Transverse colon (tissue), 4 donors: ENCODE data around the gene CLDN5.

ENCODE experiments used
- POLR2AphosphoS5 ChIP-seq, 3 donors: sonication (generic); formaldehyde crosslinking; IDR thresholded peaks; one replicate each; pipeline ENCODE4 v1.6.1; 2016; ENCODE audit warnings: antibody characterized with exemption in 3 of 3
- TF ChIP-seq, protein P1 (sequence below), 5 experiments: fragments of 200-600 bp in 3 of 5; fragments of 450-650 bp in 2 of 5; sonication (generic) in 3 of 5; IDR thresholded peaks; 1 replicate in 2 of 5; 2 replicates in 3 of 5; pipeline ENCODE4 v1.5.1; 2016 to 2017; ENCODE audit warnings: antibody characterized with exemption in 5 of 5, inconsistent platforms in 3 of 5, mild to moderate bottlenecking in 2 of 5, moderate library complexity in 1 of 5

GRCh38 chr22:19501897-19502447 lies 22.2 kb downstream of the CLDN5 start:
- TF ChIP-seq, protein P1, sequence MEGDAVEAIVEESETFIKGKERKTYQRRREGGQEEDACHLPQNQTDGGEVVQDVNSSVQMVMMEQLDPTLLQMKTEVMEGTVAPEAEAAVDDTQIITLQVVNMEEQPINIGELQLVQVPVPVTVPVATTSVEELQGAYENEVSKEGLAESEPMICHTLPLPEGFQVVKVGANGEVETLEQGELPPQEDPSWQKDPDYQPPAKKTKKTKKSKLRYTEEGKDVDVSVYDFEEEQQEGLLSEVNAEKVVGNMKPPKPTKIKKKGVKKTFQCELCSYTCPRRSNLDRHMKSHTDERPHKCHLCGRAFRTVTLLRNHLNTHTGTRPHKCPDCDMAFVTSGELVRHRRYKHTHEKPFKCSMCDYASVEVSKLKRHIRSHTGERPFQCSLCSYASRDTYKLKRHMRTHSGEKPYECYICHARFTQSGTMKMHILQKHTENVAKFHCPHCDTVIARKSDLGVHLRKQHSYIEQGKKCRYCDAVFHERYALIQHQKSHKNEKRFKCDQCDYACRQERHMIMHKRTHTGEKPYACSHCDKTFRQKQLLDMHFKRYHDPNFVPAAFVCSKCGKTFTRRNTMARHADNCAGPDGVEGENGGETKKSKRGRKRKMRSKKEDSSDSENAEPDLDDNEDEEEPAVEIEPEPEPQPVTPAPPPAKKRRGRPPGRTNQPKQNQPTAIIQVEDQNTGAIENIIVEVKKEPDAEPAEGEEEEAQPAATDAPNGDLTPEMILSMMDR (IDR thresholded peaks at IDR 0.05) = no peak
- no peak for TF ChIP-seq POLR2AphosphoS5 (IDR thresholded peaks at IDR 0.05)
